NK-92 (cell line): Measurements from ENCODE around the gene SLC41A1.

ENCODE experiments used
- DNase-seq: peaks from one replicate; lab custom pipeline; 2025; ENCODE audit not compliant: unreplicated experiment; lab: John Stamatoyannopoulos, UW

The SLC41A1 gene

DNA sequence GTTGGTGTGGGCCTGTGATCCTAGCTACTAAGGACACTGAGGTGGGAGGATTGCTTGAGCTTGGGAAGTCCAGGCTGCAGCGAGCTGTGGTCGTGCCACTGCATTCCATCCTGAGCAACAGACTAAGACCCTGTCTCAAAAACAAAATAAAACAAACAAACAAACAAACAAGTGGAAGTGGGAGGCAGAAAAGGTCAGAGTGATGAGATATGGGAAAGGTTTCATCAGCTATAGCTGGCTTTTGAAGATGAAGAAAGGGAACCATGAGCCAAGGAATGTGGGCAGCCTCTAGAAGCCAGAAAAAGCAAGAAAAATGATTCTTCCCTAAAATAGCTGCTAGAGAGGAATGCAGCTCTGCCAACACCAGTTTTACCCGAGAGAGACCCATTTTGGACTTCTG lies 52.4 kb downstream of the SLC41A1 start:
- no peak for DNase-seq

GRCh38 chr1:205756552-205756951 lies 56.4 kb downstream of the SLC41A1 start:
- no peak for DNase-seq

- no peak for DNase-seq
Measured at GRCh38 chr1:205754857-205755256, 58.1 kb downstream of the SLC41A1 start.

- no peak for DNase-seq
Measured at GRCh38 chr1:205751036-205751651, 61.9 kb downstream of the SLC41A1 start.

DNA sequence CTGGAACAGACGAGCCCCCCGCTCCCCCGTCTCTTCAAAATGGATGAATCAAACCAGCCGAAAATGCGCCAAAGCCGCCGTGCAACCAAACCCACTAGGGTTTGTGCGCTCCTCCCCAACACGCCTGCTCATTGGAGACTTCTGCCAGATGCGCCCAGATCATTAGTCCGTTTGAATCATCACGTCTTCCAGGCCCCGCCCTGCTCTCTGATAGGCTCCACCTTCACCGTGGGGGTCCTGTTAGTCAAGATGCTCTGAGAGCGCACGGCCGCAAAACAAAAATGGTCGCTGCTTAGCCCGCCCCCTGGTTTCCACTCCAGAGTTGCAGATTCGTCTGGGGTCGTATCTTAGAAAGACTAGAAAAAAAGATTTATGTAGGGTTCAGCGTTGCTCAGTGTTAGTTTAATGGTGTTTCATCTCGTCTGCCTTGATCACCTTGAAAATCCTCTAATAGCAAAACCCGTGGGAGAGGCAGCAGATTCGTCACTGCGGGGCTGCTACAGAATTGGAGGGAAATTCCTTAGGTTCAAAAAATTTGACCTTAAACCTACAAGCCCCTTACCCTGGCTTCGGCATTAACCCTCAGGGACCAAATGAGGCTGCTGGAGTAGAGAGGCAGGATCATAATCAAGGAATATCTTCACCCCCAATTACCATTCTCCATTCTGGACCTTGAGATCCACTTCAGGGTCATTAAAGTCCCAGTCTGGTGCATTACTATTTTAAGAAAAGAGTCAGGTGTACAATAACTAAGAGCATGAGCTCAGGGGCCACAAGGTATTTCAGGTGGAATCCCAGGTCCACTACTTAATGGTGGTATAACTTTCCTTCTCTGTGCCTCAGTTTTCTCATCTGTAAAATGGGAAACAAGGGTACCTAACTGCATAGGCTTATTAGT lies 62.6 kb downstream of the SLC41A1 start, which contains the start of gene NUCKS1:
NUCKS1 (minus strand) TSS at position 45 of the 898 bp plus-strand sequence. CDS start 209 bp downstream, outside the sequence.
- peak; percentile 85 for DNase-seq

DNA sequence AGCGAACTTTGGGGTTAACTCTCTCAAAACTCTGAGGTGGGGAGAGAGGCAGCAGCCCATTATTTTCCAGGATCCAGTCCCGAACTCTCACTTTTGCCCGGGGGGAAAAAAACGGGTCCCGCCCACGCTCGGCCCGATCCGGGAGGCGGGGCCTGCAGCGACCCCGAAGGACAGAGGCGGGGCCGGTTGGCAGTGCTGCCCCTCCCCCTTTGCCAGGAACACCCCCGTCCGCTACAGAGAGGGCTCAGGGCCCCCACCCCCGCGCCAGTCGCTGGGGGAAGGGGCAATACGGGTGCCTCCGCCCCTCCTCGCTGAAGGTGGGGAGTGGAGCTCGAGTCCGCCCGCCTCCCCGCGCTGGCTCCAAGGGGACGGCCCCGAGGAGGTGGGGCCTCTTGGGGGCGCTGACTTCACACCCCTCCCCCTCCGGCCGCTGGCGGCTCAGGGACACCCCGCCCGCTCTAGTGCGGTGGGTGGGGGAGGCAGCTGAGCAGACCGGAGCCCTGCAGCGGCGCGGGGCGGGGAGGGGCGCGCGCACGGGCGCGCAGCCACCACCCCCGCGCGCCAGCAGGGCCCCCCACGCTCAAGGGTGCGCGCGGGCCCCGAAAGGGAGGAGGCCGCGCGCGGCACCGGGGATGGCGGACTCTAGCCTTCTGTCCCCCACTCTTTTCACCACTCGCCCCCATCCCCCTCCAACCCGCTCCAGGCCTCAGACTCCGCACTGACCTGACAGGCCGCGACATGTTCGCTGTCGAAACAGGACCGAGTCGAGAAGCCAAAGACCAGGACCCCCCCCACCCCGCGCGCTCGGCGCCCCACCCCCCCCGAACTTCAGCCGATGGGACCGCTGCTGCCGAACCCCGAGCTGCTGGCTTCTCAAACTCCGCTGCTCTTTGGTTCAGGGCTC lies 63.5 kb downstream of the SLC41A1 start:
- DNase-seq = peak; percentile 70

- no peak for DNase-seq
Measured at GRCh38 chr1:205748403-205749233, 64.4 kb downstream of the SLC41A1 start.

DNA sequence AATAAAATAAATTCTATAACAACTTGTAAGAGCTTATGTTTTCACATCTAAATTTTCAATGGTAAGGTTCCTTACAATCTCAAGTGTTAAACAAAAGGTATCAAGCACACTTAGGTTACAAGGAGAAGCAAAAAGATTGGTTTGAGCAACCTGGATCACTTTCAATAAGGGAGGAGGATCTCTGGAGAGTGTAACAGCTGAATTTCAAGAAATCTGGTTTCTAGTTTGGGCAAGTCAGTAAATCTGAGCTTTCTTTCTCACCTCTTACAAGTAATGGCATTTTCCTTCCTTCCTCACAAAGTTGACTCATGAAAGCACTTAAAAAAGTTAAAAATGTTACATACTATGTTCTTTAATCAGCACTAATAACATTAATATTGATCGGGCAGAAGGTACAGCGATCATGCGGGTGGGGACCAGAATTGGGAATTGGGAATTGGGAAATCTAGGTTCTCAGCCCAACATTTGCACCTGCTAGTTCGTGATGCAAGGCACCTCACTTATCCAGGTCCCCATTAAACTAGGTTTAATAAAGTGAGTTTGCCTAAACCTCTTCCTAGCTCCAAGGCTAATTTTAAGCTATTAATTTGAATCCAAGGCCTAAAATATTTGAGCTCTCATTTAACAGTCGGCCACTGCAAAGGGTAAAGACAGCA lies 66.1 kb downstream of the SLC41A1 start:
- DNase-seq = no peak

DNA sequence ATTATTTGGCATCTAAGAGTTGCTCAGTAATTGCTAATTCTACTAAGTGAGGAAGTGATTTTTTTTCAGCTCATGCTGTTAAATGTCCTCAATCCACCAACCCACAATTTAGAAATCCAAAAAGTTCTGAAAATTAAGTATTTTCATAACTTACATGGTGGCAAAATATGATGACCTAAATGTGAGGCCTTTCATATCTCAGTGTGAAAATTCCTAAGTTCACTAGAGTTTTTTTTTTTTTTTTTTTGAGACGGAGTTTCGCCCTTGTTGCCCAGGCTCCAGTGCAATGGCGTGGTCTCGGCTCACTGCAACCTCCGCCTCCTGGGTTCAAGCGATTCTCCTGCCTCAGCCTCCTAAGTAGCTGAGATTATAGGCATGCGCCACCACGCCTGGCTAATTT lies 68.6 kb downstream of the SLC41A1 start:
- DNase-seq = no peak

- no peak for DNase-seq
Measured at GRCh38 chr1:205743977-205744376, 69.0 kb downstream of the SLC41A1 start.

- DNase-seq = no peak
Measured at GRCh38 chr1:205741681-205742080, 71.3 kb downstream of the SLC41A1 start.

DNA sequence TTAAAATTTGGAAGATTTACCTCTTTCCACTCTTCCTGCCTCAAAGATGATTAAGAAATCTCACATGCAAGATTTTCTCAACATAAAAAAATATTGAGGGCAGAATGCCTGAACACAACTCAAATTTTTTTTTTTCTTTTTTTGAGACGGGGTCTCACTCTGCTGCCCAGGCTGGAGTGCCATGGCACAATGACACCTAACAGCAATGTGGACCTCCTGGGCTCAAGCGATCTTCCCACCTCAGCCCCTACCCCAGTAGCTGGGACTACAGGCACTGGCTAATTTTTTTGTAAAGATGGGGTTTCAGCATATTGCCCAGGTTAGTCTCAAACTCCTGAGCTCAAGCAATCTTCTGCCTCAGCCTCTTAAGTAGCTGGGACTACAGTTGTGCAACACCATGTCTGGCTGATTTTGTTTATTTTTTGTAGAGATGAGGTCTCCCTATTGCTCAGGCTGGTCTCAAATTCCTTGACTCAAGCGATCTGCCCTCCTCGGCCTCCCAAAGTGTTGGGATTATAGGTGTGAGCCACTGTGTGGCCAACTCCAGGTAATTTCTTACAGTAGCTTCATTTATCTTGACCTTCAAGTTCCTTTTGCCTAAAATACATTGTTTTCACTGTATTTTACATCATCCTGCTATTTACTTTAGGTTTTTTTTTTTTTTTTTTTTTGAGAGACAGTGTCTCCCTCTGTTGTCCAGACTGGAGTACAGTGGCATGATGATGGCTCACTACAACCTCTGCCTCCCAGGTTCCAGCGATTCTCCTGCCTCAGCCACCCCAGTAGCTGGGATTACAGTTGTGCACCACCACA lies 73.4 kb downstream of the SLC41A1 start:
- DNase-seq = no peak
